HepG2 (cell line): ENCODE measurements around the gene TNXB. TPM values are rescaled to one million over a fixed set of nuclear protein-coding genes. Genes with fewer than 3 reads are reported as not detected.

Experiments used
- NCOR1 ChIP-seq: fragments of 200-600 bp; sonication (generic); IDR thresholded peaks from 2 replicates; pipeline ENCODE4 v1.7.0; 2017; ENCODE audit warnings: antibody characterized with exemption, low read length, borderline replicate concordance
- NRL ChIP-seq: sonication (generic); formaldehyde crosslinking; IDR thresholded peaks from 2 replicates; pipeline ENCODE4 v1.5.0; 2020; ENCODE audit warnings: missing genetic modification reagents, mild to moderate bottlenecking, moderate library complexity, borderline replicate concordance
- ONECUT2 ChIP-seq: sonication (generic); formaldehyde crosslinking; IDR thresholded peaks from 2 replicates; pipeline ENCODE4 v1.4.0; 2020; ENCODE audit warnings: missing genetic modification reagents
- POLR2G ChIP-seq: fragments of 200-400 bp; formaldehyde crosslinking; IDR thresholded peaks from 2 replicates; pipeline ENCODE4 v1.6.1; 2018; ENCODE audit warnings: mild to moderate bottlenecking, low read depth, low read length, moderate library complexity
- PRMT3 ChIP-seq: sonication (generic); formaldehyde crosslinking; IDR thresholded peaks from 2 replicates; pipeline ENCODE4 v1.8.1; 2022; ENCODE audit warnings: low read depth, mild to moderate bottlenecking, moderate library complexity, missing genetic modification reagents, borderline replicate concordance
- PTBP1 ChIP-seq: fragments of 200-400 bp; formaldehyde crosslinking; IDR thresholded peaks from 2 replicates; pipeline ENCODE4 v1.6.1; 2018; ENCODE audit warnings: low read length, low read depth; ENCODE audit not compliant: poor library complexity, severe bottlenecking
- SP2 ChIP-seq: sonication (generic); formaldehyde crosslinking; IDR thresholded peaks from 2 replicates; pipeline ENCODE4 v1.5.1; 2020; ENCODE audit warnings: mild to moderate bottlenecking, missing genetic modification reagents
- YY1 ChIP-seq: IDR thresholded peaks from 2 replicates; pipeline ENCODE4 v1.6.1; 2011; ENCODE audit warnings: low read length, low read depth, moderate library complexity, mild to moderate bottlenecking; ENCODE audit not compliant: insufficient read depth, insufficient replicate concordance
- ZFP36L2 ChIP-seq: sonication (generic); formaldehyde crosslinking; IDR thresholded peaks from 2 replicates; pipeline ENCODE4 v1.4.0; 2020; ENCODE audit warnings: missing genetic modification reagents
- ZNF205 ChIP-seq: IDR thresholded peaks from 2 replicates; pipeline ENCODE4 v1.6.1; 2018; ENCODE audit warnings: missing biosample characterization, missing genetic modification reagents
- ZNF788 ChIP-seq: sonication (generic); formaldehyde crosslinking; IDR thresholded peaks from 2 replicates; pipeline ENCODE4 v1.5.0; 2020; ENCODE audit warnings: mild to moderate bottlenecking, missing genetic modification reagents, borderline replicate concordance
- polyA plus RNA-seq, 8 experiments: library from polyadenylated mRNA; depleted of rRNA in 3 of 8; stranded (reverse) in 7 of 8; unstranded in 1 of 8; fragments of >200 nt; fragmentation: Illumina TruSeq in 4 of 8; extraction: Trizol in 4 of 8; gene quantifications; 2 replicates each; pipeline versions ENCODE4 v1.2.1 to v1.2.3, GENCODE V29; 2011 to 2016; ENCODE audit warnings: low read depth in 4 of 8, missing spikeins in 1 of 8, mixed read lengths in 1 of 8; ENCODE audit not compliant: insufficient read depth in 1 of 8
- total RNA-seq, 5 experiments: library from RNA; depleted of rRNA; stranded (reverse); fragments of >200 nt; fragmentation: Illumina TruSeq; extraction: Trizol; gene quantifications; 2 replicates each; pipeline ENCODE4 v1.2.3, GENCODE V29; 2016; ENCODE audit warnings: low read depth in 1 of 5
- TF ChIP-seq, protein P1 (sequence below): sonication (generic); formaldehyde crosslinking; IDR thresholded peaks from 2 replicates; pipeline ENCODE4 v1.4.0; 2020; ENCODE audit warnings: missing genetic modification reagents
- TF ChIP-seq, protein P2 (sequence below): IDR thresholded peaks from 2 replicates; pipeline ENCODE4 v1.6.1; 2018; ENCODE audit warnings: missing genetic modification reagents
- TF ChIP-seq, protein P3 (sequence below): sonication (generic); formaldehyde crosslinking; IDR thresholded peaks from 2 replicates; pipeline ENCODE4 v1.8.0; 2022; ENCODE audit warnings: mild to moderate bottlenecking, missing genetic modification reagents; ENCODE audit not compliant: insufficient replicate concordance
- TF ChIP-seq, protein P4 (sequence below): sonication (generic); formaldehyde crosslinking; IDR thresholded peaks from 2 replicates; pipeline ENCODE4 v1.4.0; 2020; ENCODE audit warnings: missing genetic modification reagents, borderline replicate concordance
- TF ChIP-seq, protein P5 (sequence below): sonication (generic); formaldehyde crosslinking; IDR thresholded peaks from 2 replicates; pipeline ENCODE4 v1.4.0; 2020; ENCODE audit warnings: missing genetic modification reagents, low read depth, mild to moderate bottlenecking, borderline replicate concordance

Gene TNXB
- total and polyA plus RNA-seq, 2 of the 13 experiments (the other 11 are each of a cell fraction or from before 2014, with no cell fraction given): 1.6 to 2.7 TPM

DNA sequence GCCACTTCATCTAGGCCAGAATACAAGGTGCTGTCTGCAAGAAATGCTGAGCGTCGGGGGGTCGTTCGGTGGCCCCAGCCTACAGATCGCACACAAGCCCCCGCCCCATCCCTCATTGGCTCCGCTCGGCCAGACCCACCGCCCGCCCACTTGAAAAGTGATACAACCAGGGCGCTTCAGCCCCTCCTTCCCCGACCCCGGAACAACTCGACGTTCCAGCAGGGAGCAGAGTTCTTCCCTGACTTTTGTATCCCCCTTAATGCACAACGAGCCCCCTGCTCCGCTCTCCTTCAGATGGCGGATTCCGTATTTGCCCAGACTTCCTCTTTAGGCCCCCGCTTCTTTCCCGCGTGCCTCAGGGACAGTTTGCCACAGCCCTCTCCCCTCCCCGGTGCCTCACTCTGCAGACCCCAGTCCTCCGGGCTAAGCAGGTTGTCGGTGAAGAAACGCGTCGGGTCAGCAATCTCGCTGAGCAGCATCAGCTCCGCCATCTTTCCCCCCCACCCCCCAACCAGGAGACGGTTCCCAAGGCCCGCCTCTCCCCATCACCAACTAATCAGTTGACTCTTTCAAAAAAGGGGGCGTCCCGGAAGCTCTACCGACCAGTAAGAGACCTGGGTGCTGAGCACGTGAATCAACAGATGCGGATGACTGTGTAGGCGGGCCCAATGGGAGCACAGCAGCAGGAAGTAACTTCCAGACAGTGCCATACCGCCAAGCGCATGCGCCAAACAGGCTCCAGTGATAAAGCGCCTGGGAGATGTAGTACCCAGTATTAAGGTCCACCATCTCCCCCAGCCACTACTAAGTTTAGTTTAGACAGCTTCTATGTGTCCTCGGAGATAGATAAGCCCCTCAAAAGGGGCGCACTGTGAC lies 18.8 kb upstream of the TNXB start, which contains the start of gene ATF6B (continued):
- TF ChIP-seq, protein P1, sequence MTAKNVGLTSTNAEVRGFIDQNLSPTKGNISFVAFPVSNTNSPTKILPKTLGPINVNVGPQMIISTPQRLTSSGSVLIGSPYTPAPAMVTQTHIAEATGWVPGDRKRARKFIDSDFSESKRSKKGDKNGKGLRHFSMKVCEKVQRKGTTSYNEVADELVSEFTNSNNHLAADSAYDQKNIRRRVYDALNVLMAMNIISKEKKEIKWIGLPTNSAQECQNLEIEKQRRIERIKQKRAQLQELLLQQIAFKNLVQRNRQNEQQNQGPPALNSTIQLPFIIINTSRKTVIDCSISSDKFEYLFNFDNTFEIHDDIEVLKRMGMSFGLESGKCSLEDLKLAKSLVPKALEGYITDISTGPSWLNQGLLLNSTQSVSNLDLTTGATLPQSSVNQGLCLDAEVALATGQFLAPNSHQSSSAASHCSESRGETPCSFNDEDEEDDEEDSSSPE (CRISPR knock-in tag): 0 out of 2 replicates have a peak, but pooled peaks have one; percentile 20
- no peak for TF ChIP-seq PRMT3
- peak; percentile 27; the same call in 1 of the 2 replicates for TF ChIP-seq NCOR1
- peak; percentile 42 for TF ChIP-seq ZNF205
- TF ChIP-seq, protein P2, sequence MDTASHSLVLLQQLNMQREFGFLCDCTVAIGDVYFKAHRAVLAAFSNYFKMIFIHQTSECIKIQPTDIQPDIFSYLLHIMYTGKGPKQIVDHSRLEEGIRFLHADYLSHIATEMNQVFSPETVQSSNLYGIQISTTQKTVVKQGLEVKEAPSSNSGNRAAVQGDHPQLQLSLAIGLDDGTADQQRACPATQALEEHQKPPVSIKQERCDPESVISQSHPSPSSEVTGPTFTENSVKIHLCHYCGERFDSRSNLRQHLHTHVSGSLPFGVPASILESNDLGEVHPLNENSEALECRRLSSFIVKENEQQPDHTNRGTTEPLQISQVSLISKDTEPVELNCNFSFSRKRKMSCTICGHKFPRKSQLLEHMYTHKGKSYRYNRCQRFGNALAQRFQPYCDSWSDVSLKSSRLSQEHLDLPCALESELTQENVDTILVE: 0 out of 2 replicates have a peak, but pooled peaks have one; percentile 57
- TF ChIP-seq ZFP36L2 (CRISPR knock-in tag): 0 out of 2 replicates have a peak, but pooled peaks have one; percentile 43
- TF ChIP-seq, protein P3, sequence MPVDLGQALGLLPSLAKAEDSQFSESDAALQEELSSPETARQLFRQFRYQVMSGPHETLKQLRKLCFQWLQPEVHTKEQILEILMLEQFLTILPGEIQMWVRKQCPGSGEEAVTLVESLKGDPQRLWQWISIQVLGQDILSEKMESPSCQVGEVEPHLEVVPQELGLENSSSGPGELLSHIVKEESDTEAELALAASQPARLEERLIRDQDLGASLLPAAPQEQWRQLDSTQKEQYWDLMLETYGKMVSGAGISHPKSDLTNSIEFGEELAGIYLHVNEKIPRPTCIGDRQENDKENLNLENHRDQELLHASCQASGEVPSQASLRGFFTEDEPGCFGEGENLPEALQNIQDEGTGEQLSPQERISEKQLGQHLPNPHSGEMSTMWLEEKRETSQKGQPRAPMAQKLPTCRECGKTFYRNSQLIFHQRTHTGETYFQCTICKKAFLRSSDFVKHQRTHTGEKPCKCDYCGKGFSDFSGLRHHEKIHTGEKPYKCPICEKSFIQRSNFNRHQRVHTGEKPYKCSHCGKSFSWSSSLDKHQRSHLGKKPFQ (CRISPR knock-in tag): no peak
- peak; percentile 94 for TF ChIP-seq YY1
- TF ChIP-seq ONECUT2 (CRISPR knock-in tag): no peak
- peak; percentile 70 for TF ChIP-seq PTBP1
- TF ChIP-seq, protein P4, sequence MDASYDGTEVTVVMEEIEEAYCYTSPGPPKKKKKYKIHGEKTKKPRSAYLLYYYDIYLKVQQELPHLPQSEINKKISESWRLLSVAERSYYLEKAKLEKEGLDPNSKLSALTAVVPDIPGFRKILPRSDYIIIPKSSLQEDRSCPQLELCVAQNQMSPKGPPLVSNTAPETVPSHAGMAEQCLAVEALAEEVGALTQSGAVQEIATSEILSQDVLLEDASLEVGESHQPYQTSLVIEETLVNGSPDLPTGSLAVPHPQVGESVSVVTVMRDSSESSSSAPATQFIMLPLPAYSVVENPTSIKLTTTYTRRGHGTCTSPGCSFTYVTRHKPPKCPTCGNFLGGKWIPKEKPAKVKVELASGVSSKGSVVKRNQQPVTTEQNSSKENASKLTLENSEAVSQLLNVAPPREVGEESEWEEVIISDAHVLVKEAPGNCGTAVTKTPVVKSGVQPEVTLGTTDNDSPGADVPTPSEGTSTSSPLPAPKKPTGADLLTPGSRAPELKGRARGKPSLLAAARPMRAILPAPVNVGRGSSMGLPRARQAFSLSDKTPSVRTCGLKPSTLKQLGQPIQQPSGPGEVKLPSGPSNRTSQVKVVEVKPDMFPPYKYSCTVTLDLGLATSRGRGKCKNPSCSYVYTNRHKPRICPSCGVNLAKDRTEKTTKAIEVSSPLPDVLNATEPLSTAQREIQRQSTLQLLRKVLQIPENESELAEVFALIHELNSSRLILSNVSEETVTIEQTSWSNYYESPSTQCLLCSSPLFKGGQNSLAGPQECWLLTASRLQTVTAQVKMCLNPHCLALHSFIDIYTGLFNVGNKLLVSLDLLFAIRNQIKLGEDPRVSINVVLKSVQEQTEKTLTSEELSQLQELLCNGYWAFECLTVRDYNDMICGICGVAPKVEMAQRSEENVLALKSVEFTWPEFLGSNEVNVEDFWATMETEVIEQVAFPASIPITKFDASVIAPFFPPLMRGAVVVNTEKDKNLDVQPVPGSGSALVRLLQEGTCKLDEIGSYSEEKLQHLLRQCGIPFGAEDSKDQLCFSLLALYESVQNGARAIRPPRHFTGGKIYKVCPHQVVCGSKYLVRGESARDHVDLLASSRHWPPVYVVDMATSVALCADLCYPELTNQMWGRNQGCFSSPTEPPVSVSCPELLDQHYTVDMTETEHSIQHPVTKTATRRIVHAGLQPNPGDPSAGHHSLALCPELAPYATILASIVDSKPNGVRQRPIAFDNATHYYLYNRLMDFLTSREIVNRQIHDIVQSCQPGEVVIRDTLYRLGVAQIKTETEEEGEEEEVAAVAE (CRISPR knock-in tag): peak; percentile 98
- peak; percentile 90 for TF ChIP-seq SP2
- peak; percentile 59; the same call in 1 of the 2 replicates for TF ChIP-seq ZNF788 (CRISPR knock-in tag)
- peak; percentile 62; the same call in 1 of the 2 replicates for TF ChIP-seq NRL (CRISPR knock-in tag)
- peak; percentile 91 for TF ChIP-seq POLR2G
- TF ChIP-seq, protein P5, sequence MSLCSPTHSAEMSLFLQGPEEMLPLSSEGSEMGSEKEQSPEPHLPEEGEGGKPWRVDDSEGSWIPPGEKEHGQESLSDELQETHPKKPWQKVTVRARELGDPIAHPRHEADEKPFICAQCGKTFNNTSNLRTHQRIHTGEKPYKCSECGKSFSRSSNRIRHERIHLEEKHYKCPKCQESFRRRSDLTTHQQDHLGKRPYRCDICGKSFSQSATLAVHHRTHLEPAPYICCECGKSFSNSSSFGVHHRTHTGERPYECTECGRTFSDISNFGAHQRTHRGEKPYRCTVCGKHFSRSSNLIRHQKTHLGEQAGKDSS (CRISPR knock-in tag): peak; percentile 63; the same call in 1 of the 2 replicates
